ENCODE data around the gene AUTS2. TPM values are rescaled to one million over a fixed set of nuclear protein-coding genes. Genes with fewer than 3 reads are reported as not detected.

Gene AUTS2
- total and polyA plus RNA-seq, 2 of the 8 experiments (the other 6 are each of a cell fraction or from before 2014, with no cell fraction given), result 25.9 to 101 TPM

DNA sequence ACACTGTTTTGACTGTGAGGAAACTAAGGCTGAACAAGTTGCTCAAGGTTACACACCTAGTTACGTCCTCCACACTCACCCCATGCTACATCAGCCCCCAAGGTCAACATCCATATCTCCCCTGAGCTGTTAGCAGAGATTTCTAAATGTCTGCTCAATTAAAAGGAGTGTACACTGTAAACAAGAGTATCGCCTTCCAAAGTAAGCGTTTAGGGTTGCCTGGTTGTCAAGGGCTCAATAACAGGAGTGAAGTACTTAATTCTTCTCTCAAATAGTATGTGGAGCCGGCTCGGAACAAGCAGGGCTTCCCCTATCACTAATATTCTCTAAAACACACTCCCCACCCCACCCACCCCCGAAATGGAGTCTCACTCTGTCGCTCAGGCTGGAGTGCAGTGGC, 1120.8 kb downstream of the AUTS2 start (continued):
- TF ChIP-seq, protein P1, sequence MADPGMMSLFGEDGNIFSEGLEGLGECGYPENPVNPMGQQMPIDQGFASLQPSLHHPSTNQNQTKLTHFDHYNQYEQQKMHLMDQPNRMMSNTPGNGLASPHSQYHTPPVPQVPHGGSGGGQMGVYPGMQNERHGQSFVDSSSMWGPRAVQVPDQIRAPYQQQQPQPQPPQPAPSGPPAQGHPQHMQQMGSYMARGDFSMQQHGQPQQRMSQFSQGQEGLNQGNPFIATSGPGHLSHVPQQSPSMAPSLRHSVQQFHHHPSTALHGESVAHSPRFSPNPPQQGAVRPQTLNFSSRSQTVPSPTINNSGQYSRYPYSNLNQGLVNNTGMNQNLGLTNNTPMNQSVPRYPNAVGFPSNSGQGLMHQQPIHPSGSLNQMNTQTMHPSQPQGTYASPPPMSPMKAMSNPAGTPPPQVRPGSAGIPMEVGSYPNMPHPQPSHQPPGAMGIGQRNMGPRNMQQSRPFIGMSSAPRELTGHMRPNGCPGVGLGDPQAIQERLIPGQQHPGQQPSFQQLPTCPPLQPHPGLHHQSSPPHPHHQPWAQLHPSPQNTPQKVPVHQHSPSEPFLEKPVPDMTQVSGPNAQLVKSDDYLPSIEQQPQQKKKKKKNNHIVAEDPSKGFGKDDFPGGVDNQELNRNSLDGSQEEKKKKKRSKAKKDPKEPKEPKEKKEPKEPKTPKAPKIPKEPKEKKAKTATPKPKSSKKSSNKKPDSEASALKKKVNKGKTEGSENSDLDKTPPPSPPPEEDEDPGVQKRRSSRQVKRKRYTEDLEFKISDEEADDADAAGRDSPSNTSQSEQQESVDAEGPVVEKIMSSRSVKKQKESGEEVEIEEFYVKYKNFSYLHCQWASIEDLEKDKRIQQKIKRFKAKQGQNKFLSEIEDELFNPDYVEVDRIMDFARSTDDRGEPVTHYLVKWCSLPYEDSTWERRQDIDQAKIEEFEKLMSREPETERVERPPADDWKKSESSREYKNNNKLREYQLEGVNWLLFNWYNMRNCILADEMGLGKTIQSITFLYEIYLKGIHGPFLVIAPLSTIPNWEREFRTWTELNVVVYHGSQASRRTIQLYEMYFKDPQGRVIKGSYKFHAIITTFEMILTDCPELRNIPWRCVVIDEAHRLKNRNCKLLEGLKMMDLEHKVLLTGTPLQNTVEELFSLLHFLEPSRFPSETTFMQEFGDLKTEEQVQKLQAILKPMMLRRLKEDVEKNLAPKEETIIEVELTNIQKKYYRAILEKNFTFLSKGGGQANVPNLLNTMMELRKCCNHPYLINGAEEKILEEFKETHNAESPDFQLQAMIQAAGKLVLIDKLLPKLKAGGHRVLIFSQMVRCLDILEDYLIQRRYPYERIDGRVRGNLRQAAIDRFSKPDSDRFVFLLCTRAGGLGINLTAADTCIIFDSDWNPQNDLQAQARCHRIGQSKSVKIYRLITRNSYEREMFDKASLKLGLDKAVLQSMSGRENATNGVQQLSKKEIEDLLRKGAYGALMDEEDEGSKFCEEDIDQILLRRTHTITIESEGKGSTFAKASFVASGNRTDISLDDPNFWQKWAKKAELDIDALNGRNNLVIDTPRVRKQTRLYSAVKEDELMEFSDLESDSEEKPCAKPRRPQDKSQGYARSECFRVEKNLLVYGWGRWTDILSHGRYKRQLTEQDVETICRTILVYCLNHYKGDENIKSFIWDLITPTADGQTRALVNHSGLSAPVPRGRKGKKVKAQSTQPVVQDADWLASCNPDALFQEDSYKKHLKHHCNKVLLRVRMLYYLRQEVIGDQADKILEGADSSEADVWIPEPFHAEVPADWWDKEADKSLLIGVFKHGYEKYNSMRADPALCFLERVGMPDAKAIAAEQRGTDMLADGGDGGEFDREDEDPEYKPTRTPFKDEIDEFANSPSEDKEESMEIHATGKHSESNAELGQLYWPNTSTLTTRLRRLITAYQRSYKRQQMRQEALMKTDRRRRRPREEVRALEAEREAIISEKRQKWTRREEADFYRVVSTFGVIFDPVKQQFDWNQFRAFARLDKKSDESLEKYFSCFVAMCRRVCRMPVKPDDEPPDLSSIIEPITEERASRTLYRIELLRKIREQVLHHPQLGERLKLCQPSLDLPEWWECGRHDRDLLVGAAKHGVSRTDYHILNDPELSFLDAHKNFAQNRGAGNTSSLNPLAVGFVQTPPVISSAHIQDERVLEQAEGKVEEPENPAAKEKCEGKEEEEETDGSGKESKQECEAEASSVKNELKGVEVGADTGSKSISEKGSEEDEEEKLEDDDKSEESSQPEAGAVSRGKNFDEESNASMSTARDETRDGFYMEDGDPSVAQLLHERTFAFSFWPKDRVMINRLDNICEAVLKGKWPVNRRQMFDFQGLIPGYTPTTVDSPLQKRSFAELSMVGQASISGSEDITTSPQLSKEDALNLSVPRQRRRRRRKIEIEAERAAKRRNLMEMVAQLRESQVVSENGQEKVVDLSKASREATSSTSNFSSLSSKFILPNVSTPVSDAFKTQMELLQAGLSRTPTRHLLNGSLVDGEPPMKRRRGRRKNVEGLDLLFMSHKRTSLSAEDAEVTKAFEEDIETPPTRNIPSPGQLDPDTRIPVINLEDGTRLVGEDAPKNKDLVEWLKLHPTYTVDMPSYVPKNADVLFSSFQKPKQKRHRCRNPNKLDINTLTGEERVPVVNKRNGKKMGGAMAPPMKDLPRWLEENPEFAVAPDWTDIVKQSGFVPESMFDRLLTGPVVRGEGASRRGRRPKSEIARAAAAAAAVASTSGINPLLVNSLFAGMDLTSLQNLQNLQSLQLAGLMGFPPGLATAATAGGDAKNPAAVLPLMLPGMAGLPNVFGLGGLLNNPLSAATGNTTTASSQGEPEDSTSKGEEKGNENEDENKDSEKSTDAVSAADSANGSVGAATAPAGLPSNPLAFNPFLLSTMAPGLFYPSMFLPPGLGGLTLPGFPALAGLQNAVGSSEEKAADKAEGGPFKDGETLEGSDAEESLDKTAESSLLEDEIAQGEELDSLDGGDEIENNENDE (IDR thresholded peaks at IDR 0.05; ENCODE audit: insufficient replicate concordance, low read length), result no peak
